Activated CD8-positive, alpha-beta memory T cell treated with anti-CD3 and anti-CD28 coated beads, Interleukin-2, amount 50 U/mL, for 4 hours (primary cell): ENCODE data around the gene TRMT10C.
"Not testable (repeated sequence)": the region's sequence is repeated elsewhere in the genome, so short reads cannot be mapped to it uniquely, and the experiment has no call there.

ENCODE experiments used
- DNase-seq: peaks from one replicate; pipeline ENCODE4 v3.0.0-alpha.2; 2020

The TRMT10C gene

DNA sequence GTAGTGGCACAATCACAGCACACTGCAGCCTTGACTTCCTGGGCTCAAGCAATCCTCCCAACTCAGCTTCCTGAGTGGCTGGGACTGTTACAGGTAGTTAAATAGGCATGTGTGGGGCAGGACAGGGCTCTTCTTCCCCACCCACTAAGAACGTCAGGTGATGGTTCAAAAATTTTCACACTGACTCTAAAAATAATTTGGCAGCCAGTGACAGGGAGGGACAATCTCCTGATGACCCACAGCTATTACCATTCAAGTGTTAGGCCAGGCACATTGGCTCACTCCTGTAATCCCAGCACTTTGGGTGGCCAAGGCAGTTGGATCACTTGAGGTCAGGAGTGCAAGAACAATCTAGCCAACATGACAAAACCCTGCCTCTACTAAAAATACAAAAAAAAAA is 12.2 kb upstream of the TRMT10C start:
- no peak for DNase-seq

GRCh38 chr3:101551359-101552081 is 10.1 kb upstream of the TRMT10C start:
- not testable (repeated sequence) for DNase-seq

DNA sequence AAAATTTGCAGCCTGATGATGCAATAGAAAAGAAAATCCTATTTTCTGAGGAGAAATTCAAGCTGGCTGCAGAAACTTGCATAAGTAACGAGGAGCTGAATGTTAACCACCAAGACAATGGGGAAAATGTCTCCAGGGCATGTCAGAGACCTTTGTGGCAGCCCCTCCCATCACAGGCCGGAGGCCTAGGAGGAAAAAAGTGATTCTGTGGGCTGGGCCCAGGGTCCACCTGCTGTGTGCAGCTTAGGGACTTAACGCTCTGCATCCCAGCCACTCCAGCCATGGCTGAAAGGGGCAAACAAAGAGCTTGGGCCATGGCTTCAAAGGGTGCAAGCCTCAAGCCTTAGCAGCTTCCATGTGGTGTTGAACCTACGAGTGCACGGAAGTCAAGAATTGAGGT is 8.3 kb upstream of the TRMT10C start:
- DNase-seq: not testable (repeated sequence)

- DNase-seq: no peak
Measured at GRCh38 chr3:101556064-101556463, 5.6 kb upstream of the TRMT10C start.

DNA sequence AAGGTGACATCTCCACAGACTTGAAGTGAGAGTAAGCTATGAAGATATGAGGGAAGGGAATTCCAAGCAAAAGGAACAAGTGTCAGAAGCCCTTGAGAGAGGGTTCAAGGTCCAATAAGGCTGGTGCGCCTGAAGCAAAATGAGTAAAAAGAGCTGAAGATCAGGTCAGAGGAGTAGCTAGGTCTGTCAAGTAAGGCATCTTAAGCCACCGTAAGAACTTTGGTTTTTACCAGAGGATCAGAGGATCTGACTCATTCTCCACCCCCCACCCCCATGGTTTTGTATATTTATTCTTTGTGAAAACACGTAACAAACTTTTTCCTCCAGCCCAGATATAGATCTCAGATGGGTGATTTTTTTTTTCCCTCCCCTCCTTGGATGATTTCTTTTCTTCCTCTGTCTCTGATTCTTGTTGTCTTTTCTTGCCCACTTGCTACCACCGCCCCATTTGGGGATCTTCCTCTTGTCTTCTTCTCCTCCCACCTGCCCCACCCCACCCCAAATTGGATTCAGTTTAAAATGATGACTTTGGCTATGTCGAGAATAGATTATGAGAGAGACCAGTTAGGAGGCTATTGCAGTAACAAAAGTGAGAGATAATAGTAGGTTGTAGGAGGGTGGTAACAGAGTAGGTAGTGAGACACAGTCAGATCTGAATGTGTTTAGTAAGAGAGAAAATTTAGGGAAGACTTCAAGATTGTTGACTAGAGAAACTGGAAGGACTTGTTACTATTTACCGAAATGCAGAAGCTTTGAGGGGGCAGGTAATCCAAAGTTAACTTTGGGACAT is 6.1 kb downstream of the TRMT10C start:
- peak; percentile 47 for DNase-seq

DNA sequence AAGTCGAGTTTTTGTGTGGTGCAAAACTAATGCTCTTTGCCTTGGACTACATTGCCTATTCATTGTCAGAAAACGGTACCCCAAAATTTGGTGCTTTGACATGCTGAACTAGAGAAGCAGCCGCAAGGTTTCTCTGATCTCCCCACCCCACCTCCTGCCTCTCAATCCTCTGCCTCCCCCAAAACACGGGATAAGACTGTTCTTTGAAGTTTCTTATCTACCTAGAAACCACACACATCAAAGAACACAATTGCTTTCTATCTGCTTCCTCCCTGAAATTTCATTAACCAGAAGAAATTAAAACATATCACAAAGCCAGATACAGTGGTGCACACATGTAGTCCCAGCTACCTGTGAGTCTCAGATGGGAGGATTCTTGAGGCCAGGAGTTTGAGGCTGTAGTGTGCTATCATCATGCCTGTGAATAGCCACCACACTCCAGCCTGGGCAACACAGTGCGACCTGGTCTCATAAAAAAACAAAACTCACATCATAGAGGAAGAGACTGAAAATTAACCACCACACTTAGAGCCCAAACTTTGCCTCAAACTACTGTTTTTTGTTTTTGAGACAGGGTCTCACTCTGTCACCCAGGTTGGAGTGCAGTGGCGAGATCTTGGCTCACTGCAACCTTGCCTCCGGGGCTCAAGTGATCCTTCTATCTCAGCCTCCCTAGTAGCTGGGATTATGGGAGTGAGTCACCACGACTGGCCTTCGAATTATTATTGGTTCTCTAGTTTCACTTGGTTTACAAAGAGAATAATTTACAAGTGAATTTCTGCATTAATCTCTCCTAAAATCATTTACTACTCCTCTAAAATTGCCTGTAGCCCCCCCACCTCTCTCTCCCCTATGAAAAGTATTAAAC is 9.6 kb downstream of the TRMT10C start:
- no peak for DNase-seq

DNA sequence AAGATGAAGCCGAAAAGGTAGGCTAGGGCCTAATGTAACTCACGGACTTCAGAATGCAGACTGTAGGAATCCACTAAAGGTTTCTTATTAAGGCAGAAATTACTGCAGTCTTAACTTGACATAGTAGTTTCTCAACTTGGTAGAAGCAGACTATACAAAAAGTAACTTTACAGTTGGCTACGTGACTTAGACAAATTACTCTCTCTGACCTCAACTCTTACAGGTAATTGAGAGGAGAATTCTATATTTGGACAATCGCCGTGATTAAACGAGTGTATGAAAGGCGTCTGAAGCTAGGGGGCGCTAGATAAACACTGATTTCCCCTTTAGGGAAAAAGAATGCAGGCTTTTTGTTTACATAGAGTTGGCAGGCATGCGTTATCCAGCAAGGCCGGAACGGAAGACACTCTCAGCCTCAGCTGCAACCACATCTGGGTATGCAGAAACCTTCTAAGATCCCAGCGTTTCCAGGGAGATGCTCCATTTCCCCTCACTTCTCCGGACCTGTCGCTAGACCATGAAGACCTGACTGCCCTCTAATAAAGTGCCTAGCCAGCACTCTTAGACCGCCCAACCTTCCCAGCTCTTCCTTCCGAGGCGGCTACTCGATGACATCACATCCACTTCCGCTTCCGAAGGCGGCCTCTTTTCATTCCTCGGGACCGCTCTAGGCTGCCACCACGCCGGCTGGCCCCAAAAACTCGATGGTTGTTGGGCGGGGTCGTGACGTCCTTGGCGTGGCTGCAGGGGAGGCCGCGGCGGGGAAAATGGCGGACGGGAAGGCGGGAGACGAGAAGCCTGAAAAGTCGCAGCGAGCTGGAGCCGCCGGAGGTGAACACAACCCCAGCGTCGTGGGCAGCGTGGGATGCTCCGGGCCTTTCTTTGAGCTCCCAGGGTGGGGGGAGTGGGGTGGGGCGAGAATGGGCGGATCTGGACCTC is 12.1 kb downstream of the TRMT10C start, which contains the start of gene PCNP:
TSS of gene PCNP (plus strand) at position 732 of the 939 bp plus-strand sequence. CDS start at position 768, 36 bp downstream.
- DNase-seq: peak; percentile 99

DNA sequence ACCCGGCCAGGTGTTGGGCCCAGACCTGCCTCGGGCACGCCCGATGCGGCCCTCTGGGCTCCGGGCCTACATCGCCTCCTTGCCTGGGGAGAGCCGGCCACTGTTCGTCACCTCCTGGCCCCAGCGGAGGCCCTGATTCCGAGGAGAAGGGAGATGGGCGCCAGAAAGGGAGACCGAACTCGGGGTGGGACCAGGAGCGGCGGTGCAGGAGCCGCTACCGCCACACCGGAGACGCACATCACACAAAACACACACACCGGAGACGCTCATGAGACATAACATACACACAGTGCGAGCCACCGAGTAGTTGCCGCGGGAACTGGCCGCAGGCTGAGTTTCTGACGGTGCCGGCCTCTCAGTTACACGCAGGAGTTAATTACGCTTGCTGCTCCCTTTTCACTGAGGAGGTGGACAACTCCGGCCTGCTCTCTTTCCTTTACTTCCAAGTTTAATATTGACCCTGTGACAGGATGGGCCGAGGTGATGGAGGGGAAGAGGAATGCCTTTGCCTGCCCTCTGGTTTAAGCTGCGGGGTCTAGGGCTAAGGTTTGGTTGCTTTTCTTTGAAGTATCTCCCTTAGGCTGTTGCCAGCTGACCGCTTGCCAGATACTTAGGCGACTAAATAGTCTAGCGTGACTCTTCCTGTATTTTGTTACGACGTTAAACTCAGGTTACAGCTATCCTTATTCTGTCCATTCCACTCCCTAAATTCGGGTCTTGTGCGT is 12.9 kb downstream of the TRMT10C start:
- peak; percentile 49 for DNase-seq

DNA sequence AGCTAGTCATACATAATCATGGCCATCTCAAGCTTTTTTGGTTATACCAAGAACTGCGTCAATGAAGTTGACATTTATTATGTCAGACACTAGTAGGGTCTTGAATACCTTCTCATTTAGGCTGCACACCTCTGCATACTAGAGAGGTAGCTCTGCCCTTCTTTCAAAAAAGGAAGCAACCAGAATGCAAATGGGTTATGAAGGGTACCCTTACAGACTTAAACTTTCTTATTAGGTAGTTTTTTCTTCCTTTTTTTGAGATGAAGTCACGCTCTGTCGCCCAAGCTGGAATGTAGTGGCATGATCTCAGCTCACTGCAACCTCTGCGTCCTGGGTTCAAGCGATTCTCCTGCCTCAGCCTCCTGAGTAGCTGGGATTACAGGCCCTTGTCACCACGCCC is 15.6 kb downstream of the TRMT10C start:
- no peak for DNase-seq

DNA sequence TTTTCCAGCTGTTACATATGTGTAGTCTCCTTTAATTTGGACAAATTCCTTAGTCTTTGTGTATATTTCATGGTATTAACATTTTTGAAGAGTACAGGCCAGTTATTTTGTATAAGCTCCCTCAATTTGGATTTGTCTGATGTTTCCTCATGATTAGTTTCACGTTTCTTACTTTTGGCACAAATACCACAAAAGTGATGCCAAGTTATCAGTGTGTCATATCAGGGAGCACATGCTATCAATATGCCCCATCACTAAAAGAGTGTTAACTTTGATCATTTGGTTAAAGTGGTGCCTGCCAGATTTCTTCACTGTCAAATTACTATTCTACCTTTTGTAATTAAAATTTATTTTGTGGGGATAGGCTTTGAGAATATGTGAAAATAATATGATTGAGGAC is 26.9 kb downstream of the TRMT10C start:
- DNase-seq: no peak

DNA sequence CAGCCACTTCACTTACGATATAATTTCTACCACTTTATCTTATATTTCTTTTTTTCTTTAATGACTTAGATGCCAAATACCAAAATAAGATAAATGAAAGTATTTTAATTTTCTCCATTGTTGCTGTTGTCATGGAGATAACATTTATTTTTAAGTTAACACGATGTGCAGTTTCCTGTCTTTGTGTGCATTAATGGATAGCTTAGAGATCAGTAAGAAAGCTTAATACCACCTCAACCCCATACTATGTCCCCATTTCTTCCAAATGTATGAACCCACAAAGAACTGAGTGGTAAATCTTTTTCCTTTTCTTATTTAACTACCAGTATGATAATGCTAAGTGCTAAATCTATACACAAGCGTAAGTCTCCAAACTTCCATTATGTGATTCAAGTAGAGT is 29.4 kb downstream of the TRMT10C start:
- no peak for DNase-seq

- no peak for DNase-seq
Measured at GRCh38 chr3:101602731-101603130, 41.1 kb downstream of the TRMT10C start.

DNA sequence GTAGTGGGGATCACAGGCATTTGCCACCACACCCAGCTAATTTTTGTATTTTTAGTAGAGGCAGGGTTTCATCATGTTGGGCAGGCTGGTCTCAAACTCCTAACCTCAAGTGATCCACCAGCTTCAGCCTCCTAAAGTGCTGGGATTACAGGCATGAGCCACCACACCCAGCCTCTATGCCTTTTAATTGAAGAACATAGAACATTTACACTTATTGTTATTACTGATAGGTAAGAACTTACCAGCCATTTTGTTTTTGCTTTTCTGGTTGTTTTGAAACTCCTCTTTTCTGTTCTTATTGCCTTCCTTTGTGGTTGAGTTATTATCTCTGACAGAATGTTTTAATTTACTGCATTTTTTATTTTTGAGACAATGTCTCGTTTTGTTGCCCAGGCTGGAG is 41.5 kb downstream of the TRMT10C start:
- no peak for DNase-seq

DNA sequence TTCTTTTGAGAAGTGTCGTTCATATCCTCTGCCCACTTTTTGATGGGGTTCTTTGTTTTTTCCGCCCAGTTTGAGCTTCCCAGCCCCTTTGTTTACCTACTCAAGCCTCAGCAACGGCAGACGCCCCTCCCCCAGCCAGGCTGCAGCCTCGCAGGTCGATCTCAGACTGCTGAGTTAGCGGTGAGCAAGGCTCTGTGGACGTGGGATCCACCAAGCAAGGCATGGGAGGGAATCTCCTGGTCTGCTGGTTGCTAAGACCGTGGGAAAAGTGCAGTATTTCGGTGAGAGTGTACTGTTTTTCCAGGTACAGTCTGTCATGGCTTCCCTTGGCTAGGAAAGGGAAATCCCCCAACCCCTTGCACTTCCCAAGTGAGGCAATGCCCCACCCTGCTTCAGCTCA is 43.7 kb downstream of the TRMT10C start:
- DNase-seq: not testable (repeated sequence)

DNA sequence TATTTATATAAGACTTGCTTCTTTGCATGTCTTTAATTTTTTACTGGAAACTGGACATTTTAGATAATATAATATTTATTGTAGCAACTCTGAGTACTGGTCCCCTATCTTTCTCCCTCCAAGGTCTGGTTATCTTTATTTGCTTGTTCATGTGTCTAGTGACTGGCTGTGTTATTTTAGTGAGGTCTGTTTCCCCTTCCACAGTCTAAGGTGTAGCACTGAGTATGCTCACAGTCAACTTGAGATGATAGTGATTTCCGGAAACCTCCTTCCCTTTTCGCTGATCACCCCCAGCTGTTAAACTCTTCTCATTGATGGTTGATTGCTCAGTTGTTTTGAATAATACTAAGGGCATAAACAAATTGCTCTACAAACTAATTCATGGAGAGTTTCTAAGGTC is 49.4 kb downstream of the TRMT10C start:
- DNase-seq: no peak

GRCh38 chr3:101613014-101613413 is 51.3 kb downstream of the TRMT10C start:
- DNase-seq: not testable (repeated sequence)

- no peak for DNase-seq
Measured at GRCh38 chr3:101615525-101615924, 53.9 kb downstream of the TRMT10C start.
